CD14-positive monocyte (primary cell): ENCODE results near the gene NPSR1. TPM values are rescaled to one million over a fixed set of nuclear protein-coding genes. Genes with fewer than 3 reads are reported as not detected.

Experiments
- DNase-seq, 3 donors: peaks; one replicate each; pipeline ENCODE4 v3.0.0-alpha.2; 2011 to 2022
- H2AFZ ChIP-seq: 2 replicates; pipeline ENCODE4 v1.6.0; 2012; ENCODE audit warnings: mild to moderate bottlenecking, low read depth, low read length, inconsistent platforms; ENCODE audit not compliant: insufficient read depth, poor library complexity, severe bottlenecking
- H3K27ac ChIP-seq, 2 donors: 1 replicate in 1 of 2; 2 replicates in 1 of 2; pipeline ENCODE4 v1.5.1; 2012 to 2013; ENCODE audit warnings: low read length in 2 of 2, control low read depth in 1 of 2, inconsistent platforms in 1 of 2, low read depth in 1 of 2, mild to moderate bottlenecking in 1 of 2
- H3K27me3 ChIP-seq, 2 donors: one replicate each; pipeline versions ENCODE4 v1.6.0 to v1.6.1; 2011 to 2013; ENCODE audit warnings: low read length in 2 of 2; ENCODE audit not compliant: control insufficient read depth in 2 of 2, insufficient read depth in 2 of 2
- H3K36me3 ChIP-seq, 2 donors: replicated peaks in 1 of 2; 1 replicate in 1 of 2; 2 replicates in 1 of 2; pipeline versions ENCODE4 v1.5.1 to v1.6.1; 2012 to 2013; ENCODE audit warnings: low read length in 2 of 2, control low read depth in 1 of 2, inconsistent platforms in 1 of 2, mild to moderate bottlenecking in 1 of 2; ENCODE audit not compliant: insufficient read depth in 2 of 2, control insufficient read depth in 1 of 2
- H3K4me1 ChIP-seq, 2 donors: 1 replicate in 1 of 2; 2 replicates in 1 of 2; pipeline versions ENCODE4 v1.5.1 to v1.6.1; 2012 to 2013; ENCODE audit warnings: low read length in 2 of 2, control low read depth in 1 of 2, inconsistent platforms in 1 of 2, mild to moderate bottlenecking in 1 of 2, moderate library complexity in 1 of 2; ENCODE audit not compliant: insufficient read depth in 2 of 2, control insufficient read depth in 1 of 2
- H3K4me2 ChIP-seq: replicated peaks from 2 replicates; pipeline ENCODE3; 2012; ENCODE audit warnings: low read length, moderate library complexity, mild to moderate bottlenecking; ENCODE audit not compliant: poor library complexity, severe bottlenecking; ENCODE audit errors: extremely low read depth
- H3K4me3 ChIP-seq, 3 experiments: fragments of 200-600 bp in 1 of 3; sonication (generic) in 1 of 3; replicated peaks in 1 of 3; 1 replicate in 2 of 3; 2 replicates in 1 of 3; pipeline ENCODE4 v1.5.1; 2011 to 2013; ENCODE audit warnings: low read length in 3 of 3, mild to moderate bottlenecking in 3 of 3, control low read depth in 2 of 3, low read depth in 2 of 3, inconsistent platforms in 1 of 3, moderate library complexity in 1 of 3
- H3K79me2 ChIP-seq: 2 replicates; pipeline ENCODE4 v1.6.0; 2012; ENCODE audit warnings: mild to moderate bottlenecking, control low read depth, inconsistent platforms, low read length, moderate library complexity; ENCODE audit not compliant: insufficient read depth
- H3K9ac ChIP-seq: 2 replicates; pipeline ENCODE4 v1.6.0; 2017; ENCODE audit warnings: low read length, mild to moderate bottlenecking; ENCODE audit not compliant: insufficient read depth, poor library complexity, severe bottlenecking
- H3K9me3 ChIP-seq, 2 donors: replicated peaks in 1 of 2; 1 replicate in 1 of 2; 2 replicates in 1 of 2; pipeline versions ENCODE4 v1.5.1 to v1.6.1; 2012 to 2013; ENCODE audit warnings: low read length in 2 of 2, control low read depth in 1 of 2; ENCODE audit not compliant: control insufficient read depth in 1 of 2, insufficient read depth in 1 of 2
- H4K20me1 ChIP-seq: 2 replicates; pipeline ENCODE4 v1.6.0; 2012; ENCODE audit warnings: mild to moderate bottlenecking, low read length, control low read depth, moderate library complexity; ENCODE audit not compliant: insufficient read depth
- H3K27ac Mint-ChIP-seq, 7 donors: one replicate each; pipeline ENCODE4 v1.8.0; 2020; ENCODE audit warnings: mild to moderate bottlenecking in 7 of 7, mixed read lengths in 7 of 7, moderate library complexity in 6 of 7, inconsistent platforms in 2 of 7
- H3K27me3 Mint-ChIP-seq, 3 donors: one replicate each; pipeline ENCODE4 v1.8.0; 2021 to 2022; ENCODE audit warnings: low read depth in 3 of 3, mild to moderate bottlenecking in 3 of 3, mixed read lengths in 3 of 3, moderate library complexity in 3 of 3, inconsistent platforms in 1 of 3
- H3K36me3 Mint-ChIP-seq, 2 donors: one replicate each; pipeline ENCODE4 v1.8.0; 2020; ENCODE audit warnings: mixed read lengths in 2 of 2, inconsistent platforms in 1 of 2, mild to moderate bottlenecking in 1 of 2
- H3K4me1 Mint-ChIP-seq: one replicate; pipeline ENCODE4 v1.8.0; 2020; ENCODE audit warnings: mild to moderate bottlenecking, mixed read lengths
- H3K4me3 Mint-ChIP-seq, 2 donors: one replicate each; pipeline ENCODE4 v1.8.0; 2020; ENCODE audit warnings: mild to moderate bottlenecking in 2 of 2, mixed read lengths in 2 of 2, moderate library complexity in 1 of 2
- H3K9me3 Mint-ChIP-seq, 7 donors: one replicate each; pipeline ENCODE4 v1.8.0; 2020 to 2022; ENCODE audit warnings: mixed read lengths in 7 of 7, mild to moderate bottlenecking in 6 of 7, moderate library complexity in 6 of 7, inconsistent platforms in 2 of 7
- CTCF ChIP-seq: fragments of 200-600 bp; IDR thresholded peaks from one replicate; pipeline ENCODE4 v1.8.0; 2022; ENCODE audit warnings: antibody characterized with exemption, mild to moderate bottlenecking
- WGBS: methylation state at CpG from one replicate; pipeline ENCODE4 v1.1.5; 2013; ENCODE audit warnings: missing lambda C conversion rate; ENCODE audit not compliant: insufficient coverage; 5-methylcytosine and 5-hydroxymethylcytosine counted together
- intact Hi-C, 2 donors: fragments of 100-400 bp; cut with micrococcal nuclease; formaldehyde crosslinking; loops; one replicate each; pipeline versions ENCODE4 v1.15.0 to v1.15.1; 2023
- polyA plus RNA-seq, 3 donors: library from polyadenylated mRNA; depleted of rRNA in 1 of 3; unstranded in 2 of 3; stranded (reverse) in 1 of 3; fragments of 300-500 nt in 2 of 3; fragments of >200 nt in 1 of 3; fragmentation: Illumina TruSeq in 2 of 3; gene quantifications; 1 replicate in 2 of 3; 2 replicates in 1 of 3; pipeline ENCODE4 v1.2.3, GENCODE V29; 2012 to 2021

NPSR1 gene
- polyA plus RNA-seq, 3 donors, result not detected

DNA sequence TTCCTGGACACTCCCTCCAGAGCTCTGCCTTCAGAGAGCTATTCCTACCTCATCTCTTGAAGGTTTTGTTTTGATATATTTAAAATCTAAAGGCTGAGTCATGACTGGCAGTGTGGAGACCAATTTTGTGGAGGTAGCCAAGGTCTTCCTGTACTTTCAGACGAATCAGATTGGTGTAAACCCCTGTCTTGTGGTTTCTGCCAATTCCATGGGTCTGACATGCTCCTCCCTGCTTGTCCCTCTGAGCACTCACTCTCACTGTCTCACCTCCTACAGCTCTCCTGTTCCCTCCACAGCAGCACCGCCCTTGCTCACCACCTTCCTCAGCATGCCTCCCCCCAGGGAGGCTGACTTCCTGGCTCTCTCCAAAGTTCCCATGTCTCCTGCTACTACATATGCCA lies 179.8 kb downstream of the NPSR1 start:
- DNase-seq, result no peak
- Histone ChIP-seq H3K4me2 (no peak overlapping the region), H3K27me3 (no peaks in the 10 kb centered on the region), H3K4me3 (no peak overlapping the region), H2AFZ (no peak overlapping the region), H3K9ac (no peak overlapping the region), H3K79me2 (no peaks in the 10 kb centered on the region), H3K36me3 (no peaks in the 10 kb centered on the region), H3K4me1 (no peaks in the 10 kb centered on the region), H4K20me1 (no peaks in the 10 kb centered on the region), H3K9me3 (peaks cover 2 to 6% of the 10 kb centered on the region in 2 donors), H3K27ac (no peak overlapping the region)
- no peak overlapping the region for H3K27ac Mint-ChIP-seq
- peaks cover 2 to 14% (median 3%) of the 10 kb centered on the region in 7 donors for H3K9me3 Mint-ChIP-seq
- intact Hi-C loops, result no loop called here
- peaks cover 0 to 3% (median 0%) of the 10 kb centered on the region in 3 donors for H3K27me3 Mint-ChIP-seq
- H3K4me3 Mint-ChIP-seq, result no peak overlapping the region
- 46% methylated on average over 2 of the region's 2 CpGs for WGBS
- H3K36me3 Mint-ChIP-seq, result no peaks in the 10 kb centered on the region
- no peak for TF ChIP-seq CTCF
- no peaks in the 10 kb centered on the region for H3K4me1 Mint-ChIP-seq

DNA sequence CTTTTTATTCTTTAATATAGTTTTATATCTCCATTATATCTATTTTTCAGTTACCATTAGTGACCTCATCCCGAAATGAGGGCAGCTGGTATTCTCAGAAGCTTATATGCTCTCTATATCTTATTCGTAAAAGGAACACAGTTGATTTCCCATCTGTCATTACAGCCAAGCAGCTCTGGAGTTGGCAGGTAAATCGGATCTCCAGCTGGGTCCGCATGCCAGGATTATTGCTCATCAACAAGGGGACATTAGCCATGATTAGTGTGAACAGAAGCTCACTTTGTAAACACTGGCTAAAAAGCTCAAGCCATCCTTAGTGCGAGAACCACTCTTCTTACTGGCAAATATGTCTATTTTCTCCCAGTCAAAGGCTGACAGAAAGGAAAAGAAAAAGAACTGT lies 180.3 kb downstream of the NPSR1 start:
- intact Hi-C loops, result no loop called here
- Mint-ChIP-seq H3K4me3 (no peak overlapping the region), H3K27me3 (peaks cover 0 to 3% (median 0%) of the 10 kb centered on the region in 3 donors), H3K27ac (no peak overlapping the region), H3K9me3 (peaks cover 2 to 17% (median 3%) of the 10 kb centered on the region in 7 donors), H3K4me1 (no peaks in the 10 kb centered on the region), H3K36me3 (no peaks in the 10 kb centered on the region)
- Histone ChIP-seq H3K9me3 (peaks cover 4 to 11% of the 10 kb centered on the region in 2 donors), H3K9ac (no peak overlapping the region), H3K27ac (no peak overlapping the region), H3K4me1 (no peaks in the 10 kb centered on the region), H3K79me2 (no peaks in the 10 kb centered on the region), H3K4me2 (no peak overlapping the region), H3K27me3 (no peaks in the 10 kb centered on the region), H2AFZ (no peak overlapping the region), H3K4me3 (no peak overlapping the region), H4K20me1 (no peaks in the 10 kb centered on the region), H3K36me3 (no peaks in the 10 kb centered on the region)
- WGBS, result 93% methylated on average over 2 of the region's 5 CpGs
- no peak for DNase-seq
- no peak for TF ChIP-seq CTCF
